Neural crest cell (in vitro differentiated cells): ENCODE measurements around the gene EXD3. TPM values are rescaled to one million over a fixed set of nuclear protein-coding genes. Genes with fewer than 3 reads are reported as not detected.

Experiments used
- DNase-seq: peaks from one replicate; pipeline ENCODE4 v3.0.0; 2021; ENCODE audit warnings: low read depth, mixed read lengths, low spot score
- H3K27ac Mint-ChIP-seq: one replicate; pipeline ENCODE4 v1.8.0; 2021; ENCODE audit warnings: mild to moderate bottlenecking, mixed read lengths; ENCODE audit not compliant: unreplicated experiment
- H3K27me3 Mint-ChIP-seq: 2 replicates; pipeline ENCODE4 v1.8.0; 2021; ENCODE audit warnings: low read depth, mild to moderate bottlenecking, mixed read lengths
- H3K36me3 Mint-ChIP-seq: 2 replicates; pipeline ENCODE4 v1.8.0; 2021; ENCODE audit warnings: low read depth, mild to moderate bottlenecking, mixed read lengths
- H3K4me1 Mint-ChIP-seq: 2 replicates; pipeline ENCODE4 v1.8.0; 2021; ENCODE audit warnings: mixed read lengths
- H3K4me3 Mint-ChIP-seq: one replicate; pipeline ENCODE4 v1.8.0; 2021; ENCODE audit warnings: mild to moderate bottlenecking, mixed read lengths
- H3K9me3 Mint-ChIP-seq: 2 replicates; pipeline ENCODE4 v1.8.0; 2021; ENCODE audit warnings: mixed read lengths
- CTCF ChIP-seq: fragments of 200-600 bp; sonication (generic); conservative IDR thresholded peaks from 2 replicates; pipeline ENCODE4 v1.5.0; 2021; ENCODE audit warnings: antibody characterized with exemption, mild to moderate bottlenecking
- total RNA-seq: library from RNA; stranded (reverse); gene quantifications from 2 replicates; pipeline ENCODE4 v1.2.1, GENCODE V29; 2021

EXD3 gene
- total RNA-seq, 1 donor from 2014 or later: 15.1 TPM

GRCh38 chr9:137396634-137397367 is 26.2 kb downstream of the EXD3 start:
- H3K4me3 Mint-ChIP-seq: no peak overlapping the region
- H3K27me3 Mint-ChIP-seq: no peaks in the 10 kb centered on the region
- H3K4me1 Mint-ChIP-seq: no peaks in the 10 kb centered on the region
- no peaks in the 10 kb centered on the region for H3K9me3 Mint-ChIP-seq
- DNase-seq: no peak
- H3K36me3 Mint-ChIP-seq: peaks cover 6% of the 10 kb centered on the region
- no peak for TF ChIP-seq CTCF
- H3K27ac Mint-ChIP-seq: no peak overlapping the region

GRCh38 chr9:137396227-137396626 is 26.7 kb downstream of the EXD3 start:
- H3K9me3 Mint-ChIP-seq: no peaks in the 10 kb centered on the region
- H3K4me1 Mint-ChIP-seq: no peaks in the 10 kb centered on the region
- TF ChIP-seq CTCF: no peak
- DNase-seq: no peak
- no peaks in the 10 kb centered on the region for H3K27me3 Mint-ChIP-seq
- peaks cover 6% of the 10 kb centered on the region for H3K36me3 Mint-ChIP-seq
- no peak overlapping the region for H3K4me3 Mint-ChIP-seq
- no peak overlapping the region for H3K27ac Mint-ChIP-seq

DNA sequence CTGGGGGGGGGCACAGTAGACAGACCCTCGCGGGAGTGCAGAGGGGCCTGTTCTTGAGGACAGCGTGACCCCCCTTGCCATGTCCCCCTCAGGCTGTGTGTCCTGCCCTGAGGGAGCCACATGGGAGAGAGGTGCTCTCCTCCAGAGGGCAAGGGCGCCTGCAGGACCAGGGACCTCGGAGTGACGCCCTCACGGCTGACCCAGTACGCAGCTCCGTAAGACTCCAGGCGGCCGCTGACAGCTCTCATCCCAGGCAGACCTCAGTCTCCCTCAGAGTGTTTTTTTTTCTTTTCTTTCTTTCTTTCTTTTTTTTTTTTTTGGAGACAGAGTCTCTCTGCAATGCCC is 27.3 kb downstream of the EXD3 start:
- H3K27ac Mint-ChIP-seq: no peak overlapping the region
- H3K9me3 Mint-ChIP-seq: no peaks in the 10 kb centered on the region
- no peak overlapping the region for H3K4me3 Mint-ChIP-seq
- no peaks in the 10 kb centered on the region for H3K27me3 Mint-ChIP-seq
- TF ChIP-seq CTCF: no peak
- H3K36me3 Mint-ChIP-seq: peaks cover 6% of the 10 kb centered on the region
- no peaks in the 10 kb centered on the region for H3K4me1 Mint-ChIP-seq
- no peak for DNase-seq

DNA sequence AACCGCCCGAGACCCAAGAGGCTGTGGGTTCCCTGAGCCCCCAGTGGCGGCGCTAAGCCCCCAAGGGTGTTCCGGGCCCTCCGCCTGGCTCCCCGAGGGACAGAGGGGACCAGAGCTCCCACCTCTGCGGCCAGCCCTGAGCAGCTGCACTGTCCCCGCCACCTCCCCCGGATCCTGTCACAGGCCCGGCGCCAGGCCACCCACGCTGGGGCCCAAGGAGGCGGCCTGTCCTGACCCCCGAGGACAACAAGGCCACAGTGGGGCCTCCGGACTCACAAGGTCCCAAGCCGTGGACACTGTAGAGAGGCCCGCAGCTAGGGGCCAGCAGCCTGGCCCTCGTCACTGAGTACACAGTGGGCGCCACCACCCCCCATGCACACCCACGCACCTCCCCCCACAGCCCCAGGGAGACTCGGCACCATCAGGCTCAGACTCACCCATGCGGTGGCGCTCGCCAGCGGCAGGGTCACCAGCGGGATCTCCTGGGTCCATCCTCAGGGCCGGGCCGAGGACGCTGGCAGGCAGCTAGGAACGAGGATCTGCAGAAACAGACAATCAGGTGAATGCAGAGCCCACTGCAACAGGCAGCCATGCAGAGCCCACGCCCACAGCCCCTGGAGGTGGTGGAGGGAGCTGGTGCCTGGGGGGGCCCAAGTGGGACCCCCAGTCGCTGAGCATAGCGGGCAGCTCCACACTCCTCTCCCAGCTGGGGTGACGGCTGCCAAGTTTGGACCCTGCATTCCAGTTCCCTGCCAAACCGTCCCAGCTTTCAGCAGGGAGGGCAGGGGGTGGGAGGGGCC is 27.9 kb downstream of the EXD3 start:
- H3K9me3 Mint-ChIP-seq: no peaks in the 10 kb centered on the region
- peaks cover 4% of the 10 kb centered on the region for H3K4me1 Mint-ChIP-seq
- H3K27me3 Mint-ChIP-seq: no peaks in the 10 kb centered on the region
- no peak overlapping the region for H3K4me3 Mint-ChIP-seq
- DNase-seq: no peak
- no peak for TF ChIP-seq CTCF
- H3K36me3 Mint-ChIP-seq: peaks cover 3% of the 10 kb centered on the region
- H3K27ac Mint-ChIP-seq: no peak overlapping the region

GRCh38 chr9:137393176-137394150 is 29.5 kb downstream of the EXD3 start:
- Mint-ChIP-seq H3K27me3 (no peaks in the 10 kb centered on the region), H3K27ac (no peak overlapping the region), H3K4me1 (peaks cover 4% of the 10 kb centered on the region)

More at GRCh38 chr9:137393176-137394150, 29.5 kb downstream of the EXD3 start:
- Mint-ChIP-seq H3K36me3 (peaks cover 2% of the 10 kb centered on the region), H3K4me3 (no peak overlapping the region), H3K9me3 (no peaks in the 10 kb centered on the region)
- TF ChIP-seq CTCF: no peak
- no peak for DNase-seq
